Left ventricle myocardium inferior (tissue), 1 donor: Measurements from ENCODE around the gene CCN2. TPM values are rescaled to one million over a fixed set of nuclear protein-coding genes. Genes with fewer than 3 reads are reported as not detected.
A peak's percentile ranks its signal among the peaks of the same experiment; 100 is the strongest.

Experiments
- DNase-seq: peaks from one replicate; pipeline ENCODE4 v3.0.0-alpha.2; 2020
- H3K27ac ChIP-seq: fragments of 200-600 bp; replicated peaks from 2 replicates; pipeline ENCODE4 v1.8.0; 2021
- H3K27me3 ChIP-seq: fragments of 200-600 bp; 2 replicates; pipeline ENCODE4 v1.8.0; 2021; ENCODE audit warnings: low read depth
- H3K36me3 ChIP-seq: fragments of 200-600 bp; 2 replicates; pipeline ENCODE4 v1.8.0; 2021
- H3K4me1 ChIP-seq: fragments of 200-600 bp; 2 replicates; pipeline ENCODE4 v1.8.0; 2021
- H3K4me3 ChIP-seq: fragments of 200-600 bp; 2 replicates; pipeline ENCODE4 v1.8.0; 2021; ENCODE audit warnings: mild to moderate bottlenecking, moderate library complexity
- H3K9me3 ChIP-seq: fragments of 200-600 bp; replicated peaks from 2 replicates; pipeline ENCODE4 v1.8.0; 2021
- intact Hi-C: fragments of 100-400 bp; cut with micrococcal nuclease; formaldehyde crosslinking; loops from one replicate; pipeline ENCODE4 v1.11.0; 2022
- total RNA-seq: library from RNA; stranded (reverse); fragmentation: NEBNext Ultra II Directional; extraction: Animal tissue kit (Norgen Biotek cat#: 25700); gene quantifications from one replicate; pipeline ENCODE4 v1.2.1, GENCODE V29; 2021
- TF ChIP-seq, protein P1 (sequence below): fragments of 200-600 bp; IDR thresholded peaks from 2 replicates; pipeline ENCODE4 v1.8.0; 2021; ENCODE audit warnings: antibody characterized with exemption, mild to moderate bottlenecking, borderline replicate concordance
- donor health status: DM: no; HTN: yes; CAD: no; lungs with severe emphysema.

CCN2 gene
- total RNA-seq, 1 donor from 2014 or later = 33.0 TPM

DNA sequence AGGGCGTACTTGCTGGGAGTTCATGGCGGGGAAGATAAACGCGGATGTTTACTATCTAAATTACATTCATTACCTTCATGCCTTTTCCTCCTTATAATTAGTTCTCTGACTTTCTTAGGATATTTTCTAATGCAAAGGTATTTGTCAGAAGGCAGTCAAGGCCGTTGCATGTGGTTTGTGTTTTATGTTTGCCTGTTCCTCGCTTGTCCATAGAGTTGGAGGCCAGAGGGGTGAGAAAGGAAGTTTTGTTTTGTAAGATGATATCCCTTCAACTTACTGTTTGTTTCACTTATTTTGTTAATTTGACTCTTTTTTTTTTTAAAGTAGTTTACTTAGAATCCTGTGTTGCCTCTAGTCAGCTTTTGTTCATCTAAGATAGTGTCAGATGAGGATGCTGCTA lies 4.0 kb upstream of the CCN2 start:
- H3K9me3 ChIP-seq = no peaks in the 10 kb centered on the region
- peak overlapping the region; percentile 31 for H3K27ac ChIP-seq
- H3K36me3 ChIP-seq = no peaks in the 10 kb centered on the region
- H3K27me3 ChIP-seq = no peaks in the 10 kb centered on the region
- TF ChIP-seq, protein P1, sequence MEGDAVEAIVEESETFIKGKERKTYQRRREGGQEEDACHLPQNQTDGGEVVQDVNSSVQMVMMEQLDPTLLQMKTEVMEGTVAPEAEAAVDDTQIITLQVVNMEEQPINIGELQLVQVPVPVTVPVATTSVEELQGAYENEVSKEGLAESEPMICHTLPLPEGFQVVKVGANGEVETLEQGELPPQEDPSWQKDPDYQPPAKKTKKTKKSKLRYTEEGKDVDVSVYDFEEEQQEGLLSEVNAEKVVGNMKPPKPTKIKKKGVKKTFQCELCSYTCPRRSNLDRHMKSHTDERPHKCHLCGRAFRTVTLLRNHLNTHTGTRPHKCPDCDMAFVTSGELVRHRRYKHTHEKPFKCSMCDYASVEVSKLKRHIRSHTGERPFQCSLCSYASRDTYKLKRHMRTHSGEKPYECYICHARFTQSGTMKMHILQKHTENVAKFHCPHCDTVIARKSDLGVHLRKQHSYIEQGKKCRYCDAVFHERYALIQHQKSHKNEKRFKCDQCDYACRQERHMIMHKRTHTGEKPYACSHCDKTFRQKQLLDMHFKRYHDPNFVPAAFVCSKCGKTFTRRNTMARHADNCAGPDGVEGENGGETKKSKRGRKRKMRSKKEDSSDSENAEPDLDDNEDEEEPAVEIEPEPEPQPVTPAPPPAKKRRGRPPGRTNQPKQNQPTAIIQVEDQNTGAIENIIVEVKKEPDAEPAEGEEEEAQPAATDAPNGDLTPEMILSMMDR = no peak
- peaks cover 43% of the 10 kb centered on the region for H3K4me1 ChIP-seq
- intact Hi-C loops = no loop called here
- DNase-seq = no peak
- peak overlapping the region; percentile 52 for H3K4me3 ChIP-seq

DNA sequence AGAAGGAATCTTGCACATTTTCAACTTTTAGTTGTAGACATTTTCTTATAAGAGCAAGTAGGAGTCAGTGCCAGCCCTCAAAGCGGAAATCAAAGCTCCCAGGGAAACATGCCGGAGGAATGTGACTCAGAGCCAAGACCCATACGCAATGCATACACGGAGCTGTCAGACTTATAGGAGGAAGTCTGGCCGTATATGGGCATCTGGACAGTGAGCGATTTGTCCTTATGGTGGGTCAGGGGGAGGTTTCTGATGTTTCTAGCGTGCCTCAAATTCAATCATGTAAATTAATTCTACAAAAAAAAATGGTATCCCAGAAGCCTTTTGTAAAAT lies 3.6 kb upstream of the CCN2 start:
- TF ChIP-seq, protein P1 = no peak
- H3K36me3 ChIP-seq = no peaks in the 10 kb centered on the region
- peak overlapping the region; percentile 52 for H3K4me3 ChIP-seq
- H3K27me3 ChIP-seq = no peaks in the 10 kb centered on the region
- intact Hi-C loops = no loop called here
- peak overlapping the region; percentile 31 for H3K27ac ChIP-seq
- peaks cover 47% of the 10 kb centered on the region for H3K4me1 ChIP-seq
- peak; percentile 26 for DNase-seq
- no peaks in the 10 kb centered on the region for H3K9me3 ChIP-seq

DNA sequence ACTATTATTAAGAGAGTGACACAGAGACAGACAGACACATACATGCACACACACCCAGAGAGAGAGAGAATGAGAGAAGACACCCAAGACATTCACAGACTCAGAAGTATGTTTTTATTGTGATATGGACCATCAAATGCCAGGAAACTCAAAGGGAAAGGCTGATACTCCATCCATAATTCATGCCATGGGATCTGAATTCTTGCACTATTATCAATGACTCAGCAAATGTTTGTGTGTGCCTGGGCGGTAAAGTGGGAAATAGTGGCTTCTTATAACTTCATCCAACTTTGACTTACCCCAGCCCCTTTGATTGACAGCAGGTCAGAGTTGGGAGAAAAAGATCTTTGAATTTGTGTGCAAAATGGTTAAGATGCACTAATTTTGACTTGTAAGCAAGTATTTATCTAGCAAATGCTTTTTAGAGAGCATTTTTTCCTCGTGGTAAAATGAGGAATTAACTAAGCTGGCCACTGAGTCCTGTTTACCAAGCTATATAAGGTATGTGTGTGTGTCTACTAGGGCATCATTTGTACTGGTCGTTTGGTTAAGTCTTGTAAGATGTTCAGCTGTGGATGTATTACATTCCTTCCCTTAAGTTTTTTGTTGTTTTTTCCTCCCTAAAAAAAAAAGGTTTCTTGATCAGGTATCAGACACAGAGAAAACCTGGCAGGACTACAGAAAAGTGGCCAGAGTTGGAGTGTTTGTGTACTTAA lies 3.0 kb upstream of the CCN2 start:
- DNase-seq = no peak
- Histone ChIP-seq H3K9me3 (no peaks in the 10 kb centered on the region), H3K36me3 (no peaks in the 10 kb centered on the region), H3K4me3 (peak overlapping the region; percentile 52), H3K27ac (peak overlapping the region; percentile 31), H3K27me3 (no peaks in the 10 kb centered on the region), H3K4me1 (peaks cover 53% of the 10 kb centered on the region)
- intact Hi-C loops = no loop called here
- TF ChIP-seq, protein P1 = no peak

DNA sequence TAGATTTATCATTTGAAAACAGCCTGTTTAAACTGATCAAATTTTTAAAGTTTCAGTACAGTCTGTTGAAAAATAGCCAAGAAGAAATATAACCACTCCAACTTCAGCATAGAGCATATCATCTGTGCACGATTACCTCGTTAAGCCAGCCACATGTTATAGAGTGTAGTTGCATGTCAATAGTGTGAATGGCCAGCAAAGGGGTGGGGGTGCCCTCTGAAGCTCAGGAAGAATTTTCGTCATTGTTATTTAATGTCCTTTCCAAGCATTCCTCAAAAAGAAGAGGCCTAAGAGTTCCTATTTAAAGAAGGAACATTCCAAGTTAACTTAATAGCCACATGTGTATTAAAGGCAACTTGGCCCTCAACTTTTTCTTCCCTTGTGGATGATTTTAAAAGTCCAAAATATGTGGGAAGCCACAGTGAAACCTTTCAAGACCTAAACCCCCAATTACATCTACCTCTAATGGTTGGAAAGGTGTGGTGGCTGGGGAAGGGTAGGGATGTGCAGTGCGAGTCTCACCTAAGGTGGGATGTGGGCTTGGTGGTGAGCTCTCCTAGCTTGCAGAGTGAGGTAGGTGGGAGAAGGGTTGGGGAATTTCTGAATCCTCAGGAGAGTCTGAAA lies 1.8 kb upstream of the CCN2 start:
- Histone ChIP-seq H3K36me3 (no peaks in the 10 kb centered on the region), H3K4me3 (no peak overlapping the region), H3K4me1 (peaks cover 63% of the 10 kb centered on the region), H3K27me3 (no peaks in the 10 kb centered on the region), H3K27ac (no peak overlapping the region), H3K9me3 (no peaks in the 10 kb centered on the region)
- TF ChIP-seq, protein P1 = no peak
- DNase-seq = no peak
- intact Hi-C loops = no loop called here

DNA sequence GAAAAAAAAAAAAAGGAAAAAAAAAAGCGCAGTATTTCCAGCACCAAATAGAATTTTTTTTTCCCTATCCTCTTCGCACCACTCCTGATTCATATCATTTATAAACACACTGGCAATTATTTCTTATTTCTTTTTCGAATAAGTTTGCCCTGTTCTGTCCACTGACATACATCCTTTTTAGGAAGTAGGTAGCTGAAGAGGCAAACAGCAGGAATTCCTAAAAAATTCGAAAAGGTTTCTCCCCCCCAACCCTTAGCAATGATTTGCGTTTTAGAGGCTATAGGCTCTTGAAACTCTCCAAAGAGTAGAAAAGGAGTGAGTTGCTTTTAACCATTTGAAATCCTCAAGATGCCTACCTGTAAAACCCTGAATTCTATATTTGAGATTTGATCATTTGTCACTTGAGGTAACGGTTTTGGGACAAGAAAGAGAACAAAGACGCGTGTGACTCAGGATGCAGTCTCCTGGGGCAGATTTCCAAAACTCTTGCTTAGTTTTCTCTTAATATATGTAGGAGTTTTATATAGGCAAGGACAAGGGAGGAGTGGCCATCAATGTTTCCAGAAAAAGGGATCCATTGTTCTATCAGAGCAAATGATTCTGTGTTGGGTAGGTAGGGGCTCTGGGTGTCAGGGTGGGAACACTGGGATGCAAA lies 531 bp upstream of the CCN2 start:
- DNase-seq = no peak
- TF ChIP-seq, protein P1 = no peak
- intact Hi-C loops = no loop called here
- peak overlapping the region; percentile 97 for H3K27ac ChIP-seq
- H3K9me3 ChIP-seq = no peaks in the 10 kb centered on the region
- H3K27me3 ChIP-seq = no peaks in the 10 kb centered on the region
- H3K4me3 ChIP-seq = peak overlapping the region; percentile 80
- H3K36me3 ChIP-seq = peaks cover 3% of the 10 kb centered on the region
- peaks cover 63% of the 10 kb centered on the region for H3K4me1 ChIP-seq
